DND-41 (cell line): Measurements from ENCODE around the gene RAB9A.

Source experiments
- ATAC-seq: fragments of 200-7000 bp; cut with Tn5 transposase; 3 replicates; pipeline ENCODE4 v1.9.1; 2021; ENCODE audit warnings: low read depth; ENCODE audit not compliant: insufficient read depth
- DNase-seq: peaks from one replicate; pipeline ENCODE4 v3.0.0-alpha.2; 2020
- H2AFZ ChIP-seq: 2 replicates; pipeline ENCODE4 v1.6.0; 2012; ENCODE audit warnings: low read depth, low read length
- H3K27ac ChIP-seq: 2 replicates; pipeline ENCODE4 v1.5.1; 2012; ENCODE audit warnings: low read length, inconsistent platforms
- H3K27me3 ChIP-seq: fragments of 200-600 bp; sonication (generic); 2 replicates; pipeline ENCODE4 v1.6.0; 2012; ENCODE audit warnings: low read length, mild to moderate bottlenecking, inconsistent platforms; ENCODE audit not compliant: insufficient read depth, poor library complexity
- H3K36me3 ChIP-seq: 2 replicates; pipeline ENCODE4 v1.5.1; 2012; ENCODE audit warnings: low read length, inconsistent platforms; ENCODE audit not compliant: insufficient read depth
- H3K4me1 ChIP-seq: 2 replicates; pipeline ENCODE4 v1.5.1; 2012; ENCODE audit warnings: mild to moderate bottlenecking, low read length; ENCODE audit not compliant: insufficient read depth
- H3K4me2 ChIP-seq: 2 replicates; pipeline ENCODE4 v1.6.0; 2012; ENCODE audit warnings: mild to moderate bottlenecking, moderate library complexity, low read length, inconsistent platforms; ENCODE audit not compliant: insufficient read depth
- H3K4me3 ChIP-seq, 2 experiments: fragments of 200-600 bp in 1 of 2; shearing (Covaris generic) in 1 of 2; 2 replicates each; pipeline ENCODE4 v1.5.1; 2012 to 2016; ENCODE audit warnings: inconsistent platforms in 2 of 2, low read length in 2 of 2, mild to moderate bottlenecking in 2 of 2, low read depth in 1 of 2, moderate library complexity in 1 of 2
- H3K79me2 ChIP-seq: 2 replicates; pipeline ENCODE4 v1.6.0; 2012; ENCODE audit warnings: low read length, inconsistent platforms; ENCODE audit not compliant: insufficient read depth
- H3K9ac ChIP-seq: 2 replicates; pipeline ENCODE4 v1.6.0; 2012; ENCODE audit warnings: low read depth, mild to moderate bottlenecking, inconsistent platforms, low read length, moderate library complexity
- H3K9me3 ChIP-seq: 2 replicates; pipeline ENCODE4 v1.5.1; 2012; ENCODE audit warnings: low read length, moderate library complexity, mild to moderate bottlenecking, inconsistent platforms; ENCODE audit not compliant: insufficient read depth, severe bottlenecking
- H4K20me1 ChIP-seq: 2 replicates; pipeline ENCODE4 v1.6.0; 2012; ENCODE audit warnings: low read length; ENCODE audit not compliant: insufficient read depth
- CTCF ChIP-seq: IDR thresholded peaks from 2 replicates; pipeline ENCODE4 v1.5.1; 2012; ENCODE audit warnings: borderline replicate concordance, low read length, moderate library complexity, mild to moderate bottlenecking; ENCODE audit not compliant: poor library complexity, severe bottlenecking; ENCODE audit errors: extremely low read depth
- EZH2 ChIP-seq: IDR thresholded peaks from 3 replicates; pipeline ENCODE4 v1.6.1; 2012; ENCODE audit warnings: borderline replicate concordance, low read depth, mild to moderate bottlenecking, moderate library complexity, low read length, inconsistent platforms; ENCODE audit not compliant: severe bottlenecking

Gene RAB9A

GRCh38 chrX:13697455-13697854 lies 8.5 kb downstream of the RAB9A start:
- no peak for TF ChIP-seq CTCF
- no peak for TF ChIP-seq EZH2
- no peak for DNase-seq
- H4K20me1 ChIP-seq: peaks cover 21% of the 10 kb centered on the region; the same call in 1 of the 2 replicates
- H3K4me3 ChIP-seq: no peak overlapping the region
- no peak overlapping the region for H3K4me2 ChIP-seq
- H2AFZ ChIP-seq: no peak overlapping the region
- H3K79me2 ChIP-seq: peaks cover 85% of the 10 kb centered on the region
- H3K9me3 ChIP-seq: no peaks in the 10 kb centered on the region
- no peak overlapping the region for H3K27ac ChIP-seq
- H3K9ac ChIP-seq: no peak overlapping the region
- no peaks in the 10 kb centered on the region; the same call in 1 of the 2 replicates for H3K36me3 ChIP-seq
- no peaks in the 10 kb centered on the region for H3K27me3 ChIP-seq
- peaks cover 5% of the 10 kb centered on the region; the same call in 1 of the 2 replicates for H3K4me1 ChIP-seq
- no peak for ATAC-seq

- no peak for ATAC-seq
- H3K36me3 ChIP-seq: no peaks in the 10 kb centered on the region; the same call in 1 of the 2 replicates
- no peaks in the 10 kb centered on the region for H3K27me3 ChIP-seq
- H2AFZ ChIP-seq: no peak overlapping the region
- H4K20me1 ChIP-seq: peaks cover 17% of the 10 kb centered on the region; the same call in 1 of the 2 replicates
- H3K4me2 ChIP-seq: no peak overlapping the region
- no peak overlapping the region for H3K9ac ChIP-seq
- no peak overlapping the region for H3K4me3 ChIP-seq
- no peaks in the 10 kb centered on the region for H3K9me3 ChIP-seq
- no peak for TF ChIP-seq EZH2
- TF ChIP-seq CTCF: no peak
- peaks cover 85% of the 10 kb centered on the region for H3K79me2 ChIP-seq
- no peak for DNase-seq
- no peak overlapping the region for H3K27ac ChIP-seq
- peaks cover 5% of the 10 kb centered on the region; the same call in 1 of the 2 replicates for H3K4me1 ChIP-seq
Measured at GRCh38 chrX:13697976-13698375, 9.0 kb downstream of the RAB9A start.

- ATAC-seq (no peak), DNase-seq (no peak)
- Histone ChIP-seq H3K4me3 (no peak overlapping the region), H3K27me3 (no peaks in the 10 kb centered on the region), H3K4me1 (0 out of 2 replicates have a peak, but pooled peaks cover 5% of the 10 kb centered on the region), H2AFZ (no peak overlapping the region), H3K36me3 (no peaks in the 10 kb centered on the region; the same call in 1 of the 2 replicates), H3K9me3 (no peaks in the 10 kb centered on the region), H3K79me2 (peaks cover 85% of the 10 kb centered on the region), H3K4me2 (no peak overlapping the region), H3K27ac (no peak overlapping the region), H3K9ac (no peak overlapping the region), H4K20me1 (peaks cover 16% of the 10 kb centered on the region; the same call in 1 of the 2 replicates)
- no peak for TF ChIP-seq CTCF
- no peak for TF ChIP-seq EZH2
Measured at GRCh38 chrX:13698432-13698831, 9.5 kb downstream of the RAB9A start.
